ENCODE measurements around the gene BABAM2. TPM values are rescaled to one million over a fixed set of nuclear protein-coding genes. Genes with fewer than 3 reads are reported as not detected.

Gene BABAM2
- total and polyA plus RNA-seq, 9 of the 15 experiments (the other 6 are each of a cell fraction or from before 2014, with no cell fraction given) = 10.9 to 37.4 (median 25.6) TPM

GRCh38 chr2:27871802-27872201 lies 18.7 kb upstream of the BABAM2 start (continued):
- TF ChIP-seq, protein P1, sequence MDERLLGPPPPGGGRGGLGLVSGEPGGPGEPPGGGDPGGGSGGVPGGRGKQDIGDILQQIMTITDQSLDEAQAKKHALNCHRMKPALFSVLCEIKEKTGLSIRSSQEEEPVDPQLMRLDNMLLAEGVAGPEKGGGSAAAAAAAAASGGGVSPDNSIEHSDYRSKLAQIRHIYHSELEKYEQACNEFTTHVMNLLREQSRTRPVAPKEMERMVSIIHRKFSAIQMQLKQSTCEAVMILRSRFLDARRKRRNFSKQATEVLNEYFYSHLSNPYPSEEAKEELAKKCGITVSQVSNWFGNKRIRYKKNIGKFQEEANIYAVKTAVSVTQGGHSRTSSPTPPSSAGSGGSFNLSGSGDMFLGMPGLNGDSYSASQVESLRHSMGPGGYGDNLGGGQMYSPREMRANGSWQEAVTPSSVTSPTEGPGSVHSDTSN (CRISPR knock-in tag; IDR thresholded peaks at IDR 0.05; ENCODE audit: low read depth) = 0 out of 2 replicates have a peak, but pooled peaks have one; percentile 12
- TF ChIP-seq, protein P1 (tag; conservative IDR thresholded peaks at IDR 0.05; ENCODE audit: low read depth) = peak; percentile 83
- TF ChIP-seq CC2D1A (IDR thresholded peaks at IDR 0.05) (no peak), ZNF24 (IDR thresholded peaks at IDR 0.05) (0 out of 2 replicates have a peak, but pooled peaks have one; percentile 19), LARP7 (IDR thresholded peaks at IDR 0.05) (no peak), TCFL5 (CRISPR knock-in tag; conservative IDR thresholded peaks at IDR 0.05) (no peak), ZNF76 (CRISPR knock-in tag; IDR thresholded peaks at IDR 0.05; ENCODE audit: borderline replicate concordance) (no peak), TSC22D4 (tag; IDR thresholded peaks at IDR 0.05) (no peak), HNRNPL (IDR thresholded peaks at IDR 0.05; ENCODE audit: low read depth, low read length) (no peak), ZNF133 (CRISPR knock-in tag; IDR thresholded peaks at IDR 0.05) (no peak), SRSF9 (IDR thresholded peaks at IDR 0.05; ENCODE audit: borderline replicate concordance, low read depth, low read length) (no peak), TRIM24 (IDR thresholded peaks at IDR 0.05) (0 out of 4 replicates have a peak, but pooled peaks of 1 of the 2 experiments have one; percentile 22), CXXC5 (CRISPR knock-in tag; IDR thresholded peaks at IDR 0.05) (peak; percentile 43; the same call in 1 of the 2 replicates), ZNF551 (CRISPR knock-in tag; IDR thresholded peaks at IDR 0.05) (no peak), ILF3 (IDR thresholded peaks at IDR 0.05; ENCODE audit: borderline replicate concordance) (no peak), ETV5 (CRISPR knock-in tag; IDR thresholded peaks at IDR 0.05; ENCODE audit: low read depth) (no peak), FOXJ2 (tag; IDR thresholded peaks at IDR 0.05) (no peak), NFYB (IDR thresholded peaks at IDR 0.05; ENCODE audit: extremely low read depth, insufficient read length) (no peak), SMARCC2 (IDR thresholded peaks at IDR 0.05; ENCODE audit: low read depth) (no peak), U2AF1 (optimal IDR thresholded peaks at IDR 0.05; ENCODE audit: low read depth, low read length) (no peak), BRF1 (IDR thresholded peaks at IDR 0.05; ENCODE audit: borderline replicate concordance, extremely low read depth, insufficient read length) (no peak), FIP1L1 (IDR thresholded peaks at IDR 0.05; ENCODE audit: low read depth, low read length, poor library complexity, severe bottlenecking) (no peak), CCAR2 (IDR thresholded peaks at IDR 0.05; ENCODE audit: low read depth, low read length) (no peak), XRCC3 (IDR thresholded peaks at IDR 0.05) (no peak), EHMT2 (IDR thresholded peaks at IDR 0.05) (no peak), ZNF75A (CRISPR knock-in tag; IDR thresholded peaks at IDR 0.05) (no peak), ZBTB17 (CRISPR knock-in tag; IDR thresholded peaks at IDR 0.05) (no peak), RBM22 (IDR thresholded peaks at IDR 0.05; ENCODE audit: low read depth, low read length, poor library complexity, severe bottlenecking) (no peak), KLF16 (IDR thresholded peaks at IDR 0.05) (peak; percentile 26; the same call in 1 of the 2 replicates)
- TF ChIP-seq, protein P2, sequence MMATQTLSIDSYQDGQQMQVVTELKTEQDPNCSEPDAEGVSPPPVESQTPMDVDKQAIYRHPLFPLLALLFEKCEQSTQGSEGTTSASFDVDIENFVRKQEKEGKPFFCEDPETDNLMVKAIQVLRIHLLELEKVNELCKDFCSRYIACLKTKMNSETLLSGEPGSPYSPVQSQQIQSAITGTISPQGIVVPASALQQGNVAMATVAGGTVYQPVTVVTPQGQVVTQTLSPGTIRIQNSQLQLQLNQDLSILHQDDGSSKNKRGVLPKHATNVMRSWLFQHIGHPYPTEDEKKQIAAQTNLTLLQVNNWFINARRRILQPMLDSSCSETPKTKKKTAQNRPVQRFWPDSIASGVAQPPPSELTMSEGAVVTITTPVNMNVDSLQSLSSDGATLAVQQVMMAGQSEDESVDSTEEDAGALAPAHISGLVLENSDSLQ (IDR thresholded peaks at IDR 0.05) = peak; percentile 91
- TF ChIP-seq, protein P3, sequence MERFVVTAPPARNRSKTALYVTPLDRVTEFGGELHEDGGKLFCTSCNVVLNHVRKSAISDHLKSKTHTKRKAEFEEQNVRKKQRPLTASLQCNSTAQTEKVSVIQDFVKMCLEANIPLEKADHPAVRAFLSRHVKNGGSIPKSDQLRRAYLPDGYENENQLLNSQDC (CRISPR knock-in tag; IDR thresholded peaks at IDR 0.05) = no peak
